ENCODE results near the gene EPB41L1. TPM values are rescaled to one million over a fixed set of nuclear protein-coding genes. Genes with fewer than 3 reads are reported as not detected.

Gene EPB41L1
- total RNA-seq, 1 experiment from 2014 or later: 42.1 TPM

DNA sequence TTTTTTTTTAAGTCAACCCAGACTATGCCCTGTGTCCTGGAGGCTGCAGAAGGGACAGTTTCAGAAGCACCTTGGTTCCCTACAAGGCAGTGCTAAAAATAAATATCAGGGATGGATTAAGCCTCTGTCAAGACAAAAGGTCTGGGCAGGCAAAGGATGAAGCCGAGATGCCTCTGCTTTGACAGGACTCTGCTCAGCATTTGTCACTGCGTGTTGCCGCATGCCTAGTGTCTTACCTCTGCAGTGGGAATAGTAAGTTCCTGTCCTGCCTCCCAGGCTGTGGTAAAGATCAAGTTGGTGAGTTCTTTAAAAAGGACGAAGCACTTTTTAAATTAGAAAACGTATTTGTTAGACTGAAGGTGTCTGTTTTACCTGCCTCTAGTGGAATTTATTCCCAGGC is 96.9 kb downstream of the EPB41L1 start:
- RAD21 ChIA-PET (ENCODE audit: low non-redundant PET in 1 of 2, low total read pairs in 2 of 2, uncharacterized antibody in 2 of 2, unreplicated experiment in 2 of 2): no interaction called here
- no peak for DNase-seq (ENCODE audit: low read depth, low spot score)
- Histone ChIP-seq H2AFZ (ENCODE audit: low read depth, low read length, poor library complexity, severe bottlenecking) (no peak overlapping the region), H3K27me3 (ENCODE audit: insufficient read depth, low read length) (no peaks in the 10 kb centered on the region), H4K20me1 (ENCODE audit: insufficient read depth) (no peaks in the 10 kb centered on the region; the same call in 1 of the 2 replicates), H3K9ac (ENCODE audit: low read length) (no peak overlapping the region), H3K79me2 (ENCODE audit: insufficient read depth, low read length) (peaks cover 43% of the 10 kb centered on the region), H3K27ac (ENCODE audit: low read depth, low read length) (no peak overlapping the region), H3K4me2 (ENCODE audit: low read length) (no peak overlapping the region), H3K4me3 (replicated peaks in 1 of 2; ENCODE audit: low read depth in 1 of 2, low read length in 2 of 2) (no peak overlapping the region), H3K9me2 (ENCODE audit: insufficient read depth) (no peaks in the 10 kb centered on the region), H3K4me1 (ENCODE audit: control insufficient read depth in 1 of 2, insufficient read depth in 2 of 2, low read length in 2 of 2) (no peaks in the 10 kb centered on the region), H3K9me3 (ENCODE audit: control insufficient read depth in 1 of 2, insufficient read depth in 1 of 2, low read depth in 1 of 2, low read length in 2 of 2) (no peaks in the 10 kb centered on the region), H3K36me3 (ENCODE audit: control insufficient read depth in 1 of 2, insufficient read depth in 2 of 2, low read length in 2 of 2) (peaks cover 31 to 35% of the 10 kb centered on the region in 2 experiments; a peak in 3 of 4 replicates)
- CTCF ChIA-PET: no interaction called here
- POLR2A ChIA-PET: no interaction called here
- no peak for ATAC-seq
- no TSS peak for BruUV-seq (replicated peaks)
- TF ChIP-seq, protein P1, sequence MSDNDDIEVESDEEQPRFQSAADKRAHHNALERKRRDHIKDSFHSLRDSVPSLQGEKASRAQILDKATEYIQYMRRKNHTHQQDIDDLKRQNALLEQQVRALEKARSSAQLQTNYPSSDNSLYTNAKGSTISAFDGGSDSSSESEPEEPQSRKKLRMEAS (IDR thresholded peaks at IDR 0.05): no peak
- TF ChIP-seq TCF7L2 (IDR thresholded peaks at IDR 0.05; ENCODE audit: borderline replicate concordance, extremely low read depth, insufficient read depth, insufficient read length) (no peak), JUND (IDR thresholded peaks at IDR 0.05) (no peak), RAD21 (IDR thresholded peaks at IDR 0.05; ENCODE audit: low read depth) (no peak), EZH2 (IDR thresholded peaks at IDR 0.05) (no peak), CEBPB (IDR thresholded peaks at IDR 0.05; ENCODE audit: low read depth) (no peak), SIN3A (IDR thresholded peaks at IDR 0.05; ENCODE audit: low read depth) (no peak), ZFX (IDR thresholded peaks at IDR 0.05) (no peak)
- TF ChIP-seq, protein P2, sequence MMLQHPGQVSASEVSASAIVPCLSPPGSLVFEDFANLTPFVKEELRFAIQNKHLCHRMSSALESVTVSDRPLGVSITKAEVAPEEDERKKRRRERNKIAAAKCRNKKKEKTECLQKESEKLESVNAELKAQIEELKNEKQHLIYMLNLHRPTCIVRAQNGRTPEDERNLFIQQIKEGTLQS (IDR thresholded peaks at IDR 0.05): no peak
- TF ChIP-seq, protein P3, sequence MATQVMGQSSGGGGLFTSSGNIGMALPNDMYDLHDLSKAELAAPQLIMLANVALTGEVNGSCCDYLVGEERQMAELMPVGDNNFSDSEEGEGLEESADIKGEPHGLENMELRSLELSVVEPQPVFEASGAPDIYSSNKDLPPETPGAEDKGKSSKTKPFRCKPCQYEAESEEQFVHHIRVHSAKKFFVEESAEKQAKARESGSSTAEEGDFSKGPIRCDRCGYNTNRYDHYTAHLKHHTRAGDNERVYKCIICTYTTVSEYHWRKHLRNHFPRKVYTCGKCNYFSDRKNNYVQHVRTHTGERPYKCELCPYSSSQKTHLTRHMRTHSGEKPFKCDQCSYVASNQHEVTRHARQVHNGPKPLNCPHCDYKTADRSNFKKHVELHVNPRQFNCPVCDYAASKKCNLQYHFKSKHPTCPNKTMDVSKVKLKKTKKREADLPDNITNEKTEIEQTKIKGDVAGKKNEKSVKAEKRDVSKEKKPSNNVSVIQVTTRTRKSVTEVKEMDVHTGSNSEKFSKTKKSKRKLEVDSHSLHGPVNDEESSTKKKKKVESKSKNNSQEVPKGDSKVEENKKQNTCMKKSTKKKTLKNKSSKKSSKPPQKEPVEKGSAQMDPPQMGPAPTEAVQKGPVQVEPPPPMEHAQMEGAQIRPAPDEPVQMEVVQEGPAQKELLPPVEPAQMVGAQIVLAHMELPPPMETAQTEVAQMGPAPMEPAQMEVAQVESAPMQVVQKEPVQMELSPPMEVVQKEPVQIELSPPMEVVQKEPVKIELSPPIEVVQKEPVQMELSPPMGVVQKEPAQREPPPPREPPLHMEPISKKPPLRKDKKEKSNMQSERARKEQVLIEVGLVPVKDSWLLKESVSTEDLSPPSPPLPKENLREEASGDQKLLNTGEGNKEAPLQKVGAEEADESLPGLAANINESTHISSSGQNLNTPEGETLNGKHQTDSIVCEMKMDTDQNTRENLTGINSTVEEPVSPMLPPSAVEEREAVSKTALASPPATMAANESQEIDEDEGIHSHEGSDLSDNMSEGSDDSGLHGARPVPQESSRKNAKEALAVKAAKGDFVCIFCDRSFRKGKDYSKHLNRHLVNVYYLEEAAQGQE (IDR thresholded peaks at IDR 0.05; ENCODE audit: low read depth): no peak
- intact Hi-C loops (cut with micrococcal nuclease): no loop called here
